SU-DHL-6 (cell line): ENCODE results near the gene ANKZF1.

ENCODE experiments used
- H2AFZ ChIP-seq: fragments of 200-600 bp; sonication (generic); 2 replicates; pipeline ENCODE4 v1.6.1; 2014; ENCODE audit warnings: low read depth, mild to moderate bottlenecking, moderate library complexity, mixed read lengths, antibody characterized with exemption, low read length; ENCODE audit not compliant: severe bottlenecking
- H3F3A ChIP-seq: fragments of 200-600 bp; shearing (Covaris generic); 2 replicates; pipeline ENCODE4 v1.6.0; 2016; ENCODE audit warnings: antibody characterized with exemption, mild to moderate bottlenecking; ENCODE audit not compliant: insufficient read depth
- H3K27ac ChIP-seq: fragments of 200-600 bp; sonication (generic); 2 replicates; pipeline ENCODE4 v1.5.1; 2016; ENCODE audit warnings: low read depth, mild to moderate bottlenecking, low read length, moderate library complexity, mixed read lengths
- H3K27me3 ChIP-seq: fragments of 200-600 bp; sonication (generic), shearing (Covaris generic); 2 replicates; pipeline ENCODE4 v1.6.0; 2014; ENCODE audit warnings: mild to moderate bottlenecking, low read length
- H3K36me3 ChIP-seq: fragments of 200-600 bp; sonication (generic); 2 replicates; pipeline ENCODE4 v1.6.1; 2014; ENCODE audit warnings: mild to moderate bottlenecking, low read length, mixed read lengths
- H3K4me2 ChIP-seq: fragments of 300-600, 200-600 bp; shearing (Covaris generic), sonication (generic); 2 replicates; pipeline ENCODE4 v1.6.0; 2014; ENCODE audit warnings: low read length, low read depth, mild to moderate bottlenecking; ENCODE audit not compliant: poor library complexity, severe bottlenecking
- H3K4me3 ChIP-seq: fragments of 200-600 bp; sonication (generic); 2 replicates; pipeline ENCODE4 v1.5.1; 2014; ENCODE audit warnings: antibody characterized with exemption, low read length, mild to moderate bottlenecking, mixed read lengths; ENCODE audit not compliant: insufficient read depth, poor library complexity, severe bottlenecking
- H3K79me2 ChIP-seq: fragments of 200-600 bp; sonication (generic); 2 replicates; pipeline ENCODE4 v1.6.1; 2014; ENCODE audit warnings: mild to moderate bottlenecking, low read length, moderate library complexity; ENCODE audit not compliant: insufficient read depth
- H3K9ac ChIP-seq: fragments of 200-600 bp; sonication (generic); 2 replicates; pipeline ENCODE4 v1.7.0; 2014; ENCODE audit warnings: mild to moderate bottlenecking, low read length
- H3K9me2 ChIP-seq: fragments of 200-600 bp; sonication (generic); replicated peaks from 2 replicates; pipeline ENCODE4 v1.6.1; 2014; ENCODE audit warnings: low read length; ENCODE audit not compliant: insufficient read depth
- H3K9me3 ChIP-seq: fragments of 200-600 bp; sonication (generic); 2 replicates; pipeline ENCODE4 v1.6.1; 2014; ENCODE audit warnings: low read length, mixed read lengths; ENCODE audit not compliant: insufficient read depth
- H4K20me1 ChIP-seq: fragments of 200-600 bp; sonication (generic); 2 replicates; pipeline ENCODE4 v1.6.1; 2014; ENCODE audit warnings: low read depth, mild to moderate bottlenecking, antibody characterized with exemption, low read length, moderate library complexity, mixed read lengths
- CTCF ChIP-seq: fragments of 200-600 bp; sonication (generic); IDR thresholded peaks from one replicate; pipeline ENCODE4 v1.5.1; 2017; ENCODE audit warnings: antibody characterized with exemption, mild to moderate bottlenecking, low read length, moderate library complexity; ENCODE audit not compliant: insufficient read depth, poor library complexity, severe bottlenecking
- EZH2phosphoT487 ChIP-seq: fragments of 200-600 bp; sonication (generic), shearing (Covaris generic); conservative IDR thresholded peaks from 2 replicates; pipeline ENCODE4 v1.6.1; 2018; ENCODE audit warnings: mild to moderate bottlenecking, antibody characterized with exemption, low read length, moderate library complexity, mixed read lengths

Gene ANKZF1

GRCh38 chr2:219230059-219230540 lies 494 bp downstream of the ANKZF1 start:
- peak overlapping the region; percentile 97 for H3K4me2 ChIP-seq
- 0 out of 2 replicates have a peak, but pooled peaks cover 7% of the 10 kb centered on the region for H3K36me3 ChIP-seq
- H3K9me2 ChIP-seq: no peaks in the 10 kb centered on the region
- peaks cover 33% of the 10 kb centered on the region for H3K79me2 ChIP-seq
- no peaks in the 10 kb centered on the region for H3K9me3 ChIP-seq
- peak overlapping the region; percentile 76 for H3K9ac ChIP-seq
- H3K27me3 ChIP-seq: no peaks in the 10 kb centered on the region
- no peaks in the 10 kb centered on the region for H3F3A ChIP-seq
- H4K20me1 ChIP-seq: no peaks in the 10 kb centered on the region
- peak overlapping the region; percentile 97 for H3K4me3 ChIP-seq
- no peak for TF ChIP-seq CTCF
- TF ChIP-seq EZH2phosphoT487: no peak
- peak overlapping the region; percentile 70 for H3K27ac ChIP-seq
- peak overlapping the region; percentile 32 for H2AFZ ChIP-seq

- H3K9me3 ChIP-seq: no peaks in the 10 kb centered on the region
- H3K27me3 ChIP-seq: no peaks in the 10 kb centered on the region
- H3K36me3 ChIP-seq: 0 out of 2 replicates have a peak, but pooled peaks cover 7% of the 10 kb centered on the region
- H3K4me3 ChIP-seq: no peak overlapping the region
- H3K9me2 ChIP-seq: no peaks in the 10 kb centered on the region
- no peaks in the 10 kb centered on the region for H4K20me1 ChIP-seq
- H3K4me2 ChIP-seq: no peak overlapping the region
- H3K9ac ChIP-seq: no peak overlapping the region
- no peak overlapping the region for H3K27ac ChIP-seq
- no peaks in the 10 kb centered on the region for H3F3A ChIP-seq
- H3K79me2 ChIP-seq: peaks cover 15% of the 10 kb centered on the region
- TF ChIP-seq CTCF (no peak), EZH2phosphoT487 (no peak)
- H2AFZ ChIP-seq: no peak overlapping the region
Measured at GRCh38 chr2:219234331-219234730, 4.7 kb downstream of the ANKZF1 start.

GRCh38 chr2:219243291-219243761 lies 13.7 kb downstream of the ANKZF1 start:
- Histone ChIP-seq H3K9me2 (no peaks in the 10 kb centered on the region), H2AFZ (no peak overlapping the region), H3K27me3 (no peaks in the 10 kb centered on the region), H3K4me3 (no peak overlapping the region), H3K27ac (no peak overlapping the region), H4K20me1 (no peaks in the 10 kb centered on the region), H3K79me2 (no peaks in the 10 kb centered on the region), H3K9ac (no peak overlapping the region), H3K4me2 (no peak overlapping the region), H3K9me3 (no peaks in the 10 kb centered on the region), H3F3A (peaks cover 3% of the 10 kb centered on the region; the same call in 1 of the 2 replicates), H3K36me3 (no peaks in the 10 kb centered on the region)
- TF ChIP-seq CTCF (no peak), EZH2phosphoT487 (no peak)
